Pancreas (tissue), 10 donors: ENCODE data around the gene LMTK2. TPM values are rescaled to one million over a fixed set of nuclear protein-coding genes. Genes with fewer than 3 reads are reported as not detected.

Experiments
- ATAC-seq, 4 donors: fragments of 200-7000 bp; cut with Tn5 transposase; one replicate each; pipeline versions ENCODE4 v1.8.0 to v1.9.1; 2020; ENCODE audit warnings: mild to moderate bottlenecking in 4 of 4, moderate library complexity in 4 of 4
- DNase-seq, 6 donors: peaks; one replicate each; pipeline ENCODE4 v3.0.0-alpha.2; 2020
- FAIRE-seq: peaks from 2 replicates; lab custom pipeline; 2012; peaks lifted over from hg19 to GRCh38; lab: Jason Lieb, UNC
- H3K27ac ChIP-seq, 4 donors: fragments of 200-600 bp; sonication (generic); 1 replicate in 3 of 4; 2 replicates in 1 of 4; pipeline versions ENCODE4 v1.5.0 to v1.8.0; 2020
- H3K27me3 ChIP-seq, 4 donors: fragments of 200-600 bp; one replicate each; pipeline ENCODE4 v1.8.0; 2021
- H3K36me3 ChIP-seq, 3 donors: fragments of 200-600 bp; sonication (generic) in 1 of 3; one replicate each; pipeline versions ENCODE4 v1.5.0 to v1.8.0; 2020 to 2021
- H3K4me1 ChIP-seq, 3 donors: fragments of 200-600 bp; one replicate each; pipeline ENCODE4 v1.8.0; 2021
- H3K4me3 ChIP-seq, 4 donors: fragments of 200-600 bp; sonication (generic) in 2 of 4; one replicate each; pipeline versions ENCODE4 v1.5.0 to v1.8.0; 2020 to 2021
- H3K9me3 ChIP-seq, 4 donors: fragments of 200-600 bp; one replicate each; pipeline ENCODE4 v1.8.0; 2021
- WGBS, 2 donors: extraction: QIAGEN DNeasy Blood & Tissue Kit; methylation state at CpG; one replicate each; pipeline ENCODE4 v1.1.7; 2013; 5-methylcytosine and 5-hydroxymethylcytosine counted together
- intact Hi-C, 3 donors: fragments of 100-400 bp; cut with DNase I; formaldehyde crosslinking; loops; one replicate each; pipeline versions ENCODE4 v1.11.1 to v1.14.2; 2022
- polyA plus RNA-seq, 2 donors: library from polyadenylated mRNA; stranded (reverse); fragments of 200-250 nt; gene quantifications; one replicate each; pipeline ENCODE4 v1.2.3, GENCODE V29; 2013
- total RNA-seq, 6 donors: library from RNA; stranded (reverse); fragmentation: NEBNext Ultra II Directional in 4 of 6; extraction: Animal tissue kit (Norgen Biotek cat#: 25700) in 4 of 6; gene quantifications; one replicate each; pipeline versions ENCODE4 v1.2.1 to v1.2.4, GENCODE V29; 2021 to 2023
- TF ChIP-seq, protein P1 (sequence below), 4 donors: fragments of 200-600 bp; sonication (generic) in 3 of 4; IDR thresholded peaks; one replicate each; pipeline versions ENCODE4 v1.5.0 to v1.8.0; 2021; ENCODE audit warnings: antibody characterized with exemption in 4 of 4
- donor health status: healthy with polysubstance abuse.
- donor health status: DM: no; HTN: no; CAD: no; lungs with moderate emphysema.
- donor health status: DM: no; HTN: no; CAD: no.
- donor health status: control.
- donor health status: control.
- donor health status: Bipolar disorder and iron deficiency.
- donor health status: DM: yes; HTN: yes; CAD: no.
- donor health status: DM: no; HTN: no; CAD: no.
- donor health status: DM: no; HTN: no; CAD: no.
- donor health status: DM: yes; HTN: yes; CAD: no.

The LMTK2 gene
- total RNA-seq, result 10 to 100 TPM; 15.2 to 20.0 (median 17.4) TPM
- polyA plus RNA-seq, result 1 to 10 TPM; 5.9 to 7.7 TPM

DNA sequence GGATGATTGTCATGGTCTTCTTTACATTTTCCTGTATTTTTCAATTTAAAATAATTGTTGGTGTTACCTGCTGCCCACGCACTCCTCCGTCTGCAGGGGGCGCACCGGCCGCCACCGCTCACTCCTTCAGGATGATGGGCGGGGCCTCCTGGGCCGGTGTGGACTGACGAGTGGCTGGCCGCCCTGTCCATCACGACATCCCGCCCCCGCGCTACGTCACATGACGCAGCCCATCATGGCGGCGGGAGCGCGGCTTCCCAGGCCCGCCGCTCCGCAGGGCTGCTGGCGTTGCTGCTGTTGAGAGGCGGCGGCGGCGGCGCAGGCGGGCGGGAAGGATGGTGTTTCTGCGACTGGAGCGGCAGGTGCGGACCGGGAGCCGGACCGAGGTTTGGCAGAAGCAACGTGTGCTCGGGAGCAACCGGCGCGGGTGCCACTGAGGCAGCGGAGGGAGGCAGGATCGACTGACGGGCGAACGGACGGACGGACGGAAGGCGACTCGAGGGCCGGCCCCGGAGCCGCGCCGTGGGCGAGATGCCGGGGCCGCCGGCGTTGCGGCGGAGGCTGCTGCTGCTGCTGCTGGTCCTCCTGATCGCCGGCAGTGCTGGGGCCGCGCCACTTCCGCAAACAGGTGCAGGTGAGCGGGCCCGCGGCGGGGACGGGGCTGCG, at the start of gene LMTK2:
Gene LMTK2 (plus strand): TSS at position 216 of the 666 bp plus-strand sequence. CDS start 316 bp downstream, at position 532.
- peak; percentile 98 to 99 (median 98) for ATAC-seq
- intact Hi-C loops, result loop anchor here in 1 of 3 donors (5.0 to 10.0 kb wide), 2 partner anchors 84 to 128 kb away; no protein-coding TSS in a partner anchor
- peaks cover 0 to 36% (median 31%) of the 10 kb centered on the region in 3 donors for H3K4me1 ChIP-seq
- no peaks in the 10 kb centered on the region for H3K27me3 ChIP-seq
- H3K4me3 ChIP-seq, result peak within 1 kb of the TSS; percentile 98 to 100 (median 100)
- TF ChIP-seq, protein P1, sequence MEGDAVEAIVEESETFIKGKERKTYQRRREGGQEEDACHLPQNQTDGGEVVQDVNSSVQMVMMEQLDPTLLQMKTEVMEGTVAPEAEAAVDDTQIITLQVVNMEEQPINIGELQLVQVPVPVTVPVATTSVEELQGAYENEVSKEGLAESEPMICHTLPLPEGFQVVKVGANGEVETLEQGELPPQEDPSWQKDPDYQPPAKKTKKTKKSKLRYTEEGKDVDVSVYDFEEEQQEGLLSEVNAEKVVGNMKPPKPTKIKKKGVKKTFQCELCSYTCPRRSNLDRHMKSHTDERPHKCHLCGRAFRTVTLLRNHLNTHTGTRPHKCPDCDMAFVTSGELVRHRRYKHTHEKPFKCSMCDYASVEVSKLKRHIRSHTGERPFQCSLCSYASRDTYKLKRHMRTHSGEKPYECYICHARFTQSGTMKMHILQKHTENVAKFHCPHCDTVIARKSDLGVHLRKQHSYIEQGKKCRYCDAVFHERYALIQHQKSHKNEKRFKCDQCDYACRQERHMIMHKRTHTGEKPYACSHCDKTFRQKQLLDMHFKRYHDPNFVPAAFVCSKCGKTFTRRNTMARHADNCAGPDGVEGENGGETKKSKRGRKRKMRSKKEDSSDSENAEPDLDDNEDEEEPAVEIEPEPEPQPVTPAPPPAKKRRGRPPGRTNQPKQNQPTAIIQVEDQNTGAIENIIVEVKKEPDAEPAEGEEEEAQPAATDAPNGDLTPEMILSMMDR (IDR thresholded peaks at IDR 0.05), result peak; percentile 82 to 95 (median 86)
- no peaks in the 10 kb centered on the region for H3K36me3 ChIP-seq
- DNase-seq, result peak; percentile 90 to 99 (median 98)
- WGBS, 2 donors, result 0 to 1% methylated on average over 65 to 75 of the region's 75 CpGs
- peak; percentile 75 for FAIRE-seq
- H3K27ac ChIP-seq, result peak within 1 kb of the TSS; percentile 86 to 91 (median 88)
- no peaks in the 10 kb centered on the region for H3K9me3 ChIP-seq

DNA sequence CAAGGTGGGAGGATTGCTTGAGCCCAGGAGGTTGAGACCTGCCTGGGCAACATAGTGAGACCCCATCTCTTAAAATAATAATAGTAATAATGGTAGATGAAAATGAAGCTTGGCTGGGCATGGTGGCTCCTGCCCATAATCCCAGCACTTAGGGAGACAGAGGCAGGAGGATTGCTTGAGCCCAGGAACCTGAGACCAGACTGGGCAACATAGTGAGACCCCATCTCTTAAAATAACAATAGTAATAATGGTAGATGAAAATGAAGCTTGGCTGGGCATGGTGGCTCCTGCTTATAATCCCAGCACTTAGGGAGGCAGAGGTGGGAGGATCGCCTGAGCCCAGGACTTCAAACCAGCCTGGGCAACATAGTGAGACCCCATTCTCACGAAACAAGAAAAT, 49.5 kb upstream of the LMTK2 start:
- DNase-seq, result no peak
- intact Hi-C loops, result no loop called here
- Histone ChIP-seq H3K4me1 (no peaks in the 10 kb centered on the region), H3K4me3 (no peak overlapping the region), H3K9me3 (no peaks in the 10 kb centered on the region), H3K27ac (no peak overlapping the region), H3K27me3 (no peaks in the 10 kb centered on the region), H3K36me3 (no peaks in the 10 kb centered on the region)
- ATAC-seq, result no peak
- no peak for FAIRE-seq
- TF ChIP-seq, protein P1 (IDR thresholded peaks at IDR 0.05), result no peak
- WGBS, 2 donors, result 86 to 90% methylated on average over 2 of the region's 2 CpGs

DNA sequence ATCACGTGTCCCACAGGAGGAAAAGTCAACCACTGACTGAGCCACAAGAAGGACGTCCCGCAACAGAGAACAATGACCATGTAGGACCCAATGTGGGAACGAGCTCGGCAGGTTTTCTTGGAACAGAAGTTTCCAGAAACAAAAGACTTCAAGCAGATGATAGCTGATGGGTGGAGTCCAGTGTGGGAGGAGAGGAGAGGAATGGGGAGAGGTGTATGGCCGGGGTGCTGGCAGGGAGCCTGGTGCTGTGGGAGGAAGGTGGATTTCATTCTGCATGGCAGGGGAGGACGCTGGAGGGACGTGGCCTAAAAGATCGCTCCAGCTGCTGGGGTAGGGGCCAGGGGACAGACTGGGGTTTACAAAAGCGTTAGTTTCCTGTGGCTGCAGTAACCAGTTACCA, 48.5 kb upstream of the LMTK2 start:
- no peaks in the 10 kb centered on the region for H3K36me3 ChIP-seq
- no peaks in the 10 kb centered on the region for H3K27me3 ChIP-seq
- no peaks in the 10 kb centered on the region for H3K9me3 ChIP-seq
- FAIRE-seq, result no peak
- TF ChIP-seq, protein P1 (IDR thresholded peaks at IDR 0.05), result no peak
- no peaks in the 10 kb centered on the region for H3K4me1 ChIP-seq
- H3K4me3 ChIP-seq, result no peak overlapping the region
- no peak overlapping the region for H3K27ac ChIP-seq
- no peak for ATAC-seq
- intact Hi-C loops, result no loop called here
- no peak for DNase-seq
- 56 to 57% methylated on average over 10 of the region's 10 CpGs for WGBS, 2 donors

DNA sequence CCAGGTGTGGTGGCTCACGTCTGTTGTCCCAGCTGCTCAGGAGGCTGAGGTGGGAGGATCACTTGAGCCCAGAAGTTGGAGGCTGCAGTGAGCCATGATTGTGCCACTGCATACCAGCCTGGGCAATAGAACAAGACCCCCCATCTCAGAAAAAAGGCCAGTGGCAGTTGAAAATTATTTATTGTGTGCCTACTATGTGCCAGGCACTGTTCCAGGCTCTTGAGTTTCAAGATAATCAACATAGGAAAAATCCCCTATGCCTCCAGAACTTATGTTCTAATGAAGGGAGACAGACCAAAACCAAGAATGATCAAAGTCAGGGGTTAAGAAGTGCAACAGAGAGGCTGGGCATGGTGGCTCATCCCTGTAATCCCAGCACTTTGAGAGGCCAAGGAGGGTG, 42.4 kb upstream of the LMTK2 start:
- no peaks in the 10 kb centered on the region for H3K27me3 ChIP-seq
- FAIRE-seq (no peak), ATAC-seq (no peak), DNase-seq (no peak)
- no peaks in the 10 kb centered on the region for H3K36me3 ChIP-seq
- H3K9me3 ChIP-seq, result no peaks in the 10 kb centered on the region
- WGBS, 2 donors, result 39 to 55% methylated on average over 1 of the region's 1 CpG
- H3K4me3 ChIP-seq, result no peak overlapping the region
- H3K4me1 ChIP-seq, result no peaks in the 10 kb centered on the region
- TF ChIP-seq, protein P1 (IDR thresholded peaks at IDR 0.05), result no peak
- H3K27ac ChIP-seq, result no peak overlapping the region
- intact Hi-C loops, result no loop called here

DNA sequence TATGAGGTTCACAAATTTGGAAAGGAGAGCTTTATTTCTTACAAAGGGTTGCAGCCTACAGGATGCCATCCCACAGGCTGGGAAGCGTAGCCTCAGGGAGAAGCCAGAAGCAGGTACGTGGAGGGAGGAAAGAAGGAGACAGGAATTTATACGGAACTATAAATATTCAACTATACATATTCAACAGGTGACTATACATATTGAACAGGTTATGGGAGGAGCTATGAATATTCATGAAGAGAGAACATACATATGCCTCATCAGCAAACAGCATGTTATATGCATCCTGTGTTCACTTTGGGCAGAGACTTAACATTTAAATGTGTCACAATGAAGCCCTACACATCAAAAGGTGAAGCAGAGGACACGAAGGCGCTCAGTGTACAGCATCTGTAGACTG, 40.5 kb upstream of the LMTK2 start:
- DNase-seq (no peak), ATAC-seq (no peak), FAIRE-seq (no peak)
- intact Hi-C loops, result no loop called here
- Histone ChIP-seq H3K9me3 (no peaks in the 10 kb centered on the region), H3K4me1 (no peaks in the 10 kb centered on the region), H3K36me3 (no peaks in the 10 kb centered on the region), H3K27ac (no peak overlapping the region), H3K4me3 (no peak overlapping the region), H3K27me3 (no peaks in the 10 kb centered on the region)
- TF ChIP-seq, protein P1 (IDR thresholded peaks at IDR 0.05), result no peak
- WGBS, 2 donors, result 75 to 81% methylated on average over 5 of the region's 5 CpGs
